Endothelial cell of umbilical vein (primary cell): ENCODE measurements around the gene UBAC1. TPM values are rescaled to one million over a fixed set of nuclear protein-coding genes. Genes with fewer than 3 reads are reported as not detected.

ENCODE experiments used
- BruUV-seq: library from RNA; stranded (reverse); fragments of 400-500 nt; replicated peaks from 2 replicates; lab custom pipeline; 2021; lab: Mats Ljungman, UMichigan
- CTCF ChIA-PET: fragments of 300-600, 350-600 bp; sonication (Branson Sonifier 250); formaldehyde crosslinking; loops from one replicate; lab custom pipeline; 2021; ENCODE audit warnings: antibody characterized with exemption, inconsistent platforms; lab: Charles Lee
- POLR2A ChIA-PET: fragments of 300-600, 350-600 bp; sonication (Branson Sonifier 250); formaldehyde crosslinking; loops from one replicate; lab custom pipeline; 2021; ENCODE audit warnings: antibody characterized with exemption, inconsistent platforms; lab: Charles Lee
- DNase-seq: peaks from one replicate; pipeline ENCODE4 v3.0.0-alpha.2; 2011; ENCODE audit warnings: low read depth, low spot score
- FAIRE-seq: peaks from 2 replicates; lab custom pipeline; 2011; peaks lifted over from hg19 to GRCh38; lab: Jason Lieb, UNC
- H2AFZ ChIP-seq: 2 replicates; pipeline ENCODE4 v1.6.0; 2012; ENCODE audit warnings: low read depth, low read length, control low read depth, inconsistent platforms
- H3K27ac ChIP-seq: 2 replicates; pipeline ENCODE4 v1.5.1; 2011; ENCODE audit warnings: low read depth, mild to moderate bottlenecking, control low read depth, low read length, moderate library complexity; ENCODE audit not compliant: insufficient read depth
- H3K27me3 ChIP-seq, 2 experiments: 2 replicates each; pipeline versions ENCODE4 v1.6.0 to v1.6.1; 2011; ENCODE audit warnings: low read length in 2 of 2, mixed read lengths in 1 of 2; ENCODE audit not compliant: control insufficient read depth in 2 of 2, insufficient read depth in 2 of 2
- H3K36me3 ChIP-seq, 2 experiments: 2 replicates in 1 of 2; 3 replicates in 1 of 2; pipeline ENCODE4 v1.5.1; 2011; ENCODE audit warnings: low read length in 2 of 2, mild to moderate bottlenecking in 1 of 2, moderate library complexity in 1 of 2; ENCODE audit not compliant: control insufficient read depth in 2 of 2, insufficient read depth in 2 of 2; ENCODE audit errors: extremely low read depth in 1 of 2
- H3K4me1 ChIP-seq: 3 replicates; pipeline ENCODE4 v1.5.1; 2011; ENCODE audit warnings: mild to moderate bottlenecking, low read length; ENCODE audit not compliant: control insufficient read depth, insufficient read depth; ENCODE audit errors: extremely low read depth
- H3K4me2 ChIP-seq: 2 replicates; pipeline ENCODE4 v1.6.1; 2011; ENCODE audit warnings: low read length, control low read depth, mixed read lengths; ENCODE audit not compliant: insufficient read depth
- H3K4me3 ChIP-seq, 3 experiments: fragments of 200-600 bp in 1 of 3; sonication (generic), shearing (Covaris generic) in 1 of 3; replicated peaks in 1 of 3; 2 replicates each; pipeline ENCODE4 v1.5.1; 2011 to 2016; ENCODE audit warnings: control low read depth in 3 of 3, low read length in 3 of 3, mild to moderate bottlenecking in 2 of 3, inconsistent platforms in 1 of 3, low read depth in 1 of 3, moderate library complexity in 1 of 3; ENCODE audit not compliant: insufficient read depth in 1 of 3
- H3K79me2 ChIP-seq: 2 replicates; pipeline ENCODE4 v1.6.0; 2012; ENCODE audit warnings: low read length, inconsistent platforms; ENCODE audit not compliant: control insufficient read depth, insufficient read depth
- H3K9ac ChIP-seq: replicated peaks from 2 replicates; pipeline ENCODE3; 2011; ENCODE audit warnings: low read length, control low read depth; ENCODE audit not compliant: insufficient read depth; ENCODE audit errors: extremely low read depth
- H3K9me1 ChIP-seq: replicated peaks from 3 replicates; pipeline ENCODE4 v1.6.0; 2011; ENCODE audit warnings: mild to moderate bottlenecking, low read length; ENCODE audit not compliant: control insufficient read depth, insufficient read depth; ENCODE audit errors: extremely low read depth
- H3K9me3 ChIP-seq: replicated peaks from 2 replicates; pipeline ENCODE4 v1.5.1; 2012; ENCODE audit warnings: low read length, inconsistent platforms; ENCODE audit not compliant: control insufficient read depth, insufficient read depth
- H4K20me1 ChIP-seq: replicated peaks from 2 replicates; pipeline ENCODE3; 2011; ENCODE audit warnings: mild to moderate bottlenecking, low read length; ENCODE audit not compliant: control insufficient read depth, insufficient read depth; ENCODE audit errors: extremely low read depth
- CTCF ChIP-seq, 2 donors: IDR thresholded peaks; 1 replicate in 1 of 2; 2 replicates in 1 of 2; pipeline ENCODE4 v1.5.1; 2011; ENCODE audit warnings: low read length in 2 of 2, mild to moderate bottlenecking in 2 of 2, moderate library complexity in 2 of 2, control low read depth in 1 of 2, inconsistent platforms in 1 of 2, low read depth in 1 of 2; ENCODE audit not compliant: insufficient read depth in 1 of 2; ENCODE audit errors: extremely low read depth in 1 of 2
- EZH2 ChIP-seq: IDR thresholded peaks from 2 replicates; pipeline ENCODE4 v1.6.1; 2012; ENCODE audit warnings: borderline replicate concordance, low read depth, mild to moderate bottlenecking, moderate library complexity, low read length, inconsistent platforms; ENCODE audit not compliant: severe bottlenecking
- FOS ChIP-seq: IDR thresholded peaks from 2 replicates; pipeline ENCODE4 v1.6.1; 2011; ENCODE audit warnings: mild to moderate bottlenecking, low read length, moderate library complexity, borderline replicate concordance; ENCODE audit not compliant: insufficient read depth
- GATA2 ChIP-seq: IDR thresholded peaks from 2 replicates; pipeline ENCODE4 v1.7.0; 2011; ENCODE audit warnings: low read depth, mild to moderate bottlenecking, moderate library complexity, mixed read lengths, low read length; ENCODE audit not compliant: insufficient read length, insufficient read depth
- JUN ChIP-seq: IDR thresholded peaks from 2 replicates; pipeline ENCODE4 v1.6.1; 2011; ENCODE audit warnings: borderline replicate concordance, low read depth; ENCODE audit not compliant: insufficient read length, insufficient read depth
- MYC ChIP-seq: IDR thresholded peaks from one replicate; pipeline ENCODE4 v1.6.1; 2011; ENCODE audit warnings: mild to moderate bottlenecking, low read depth, low read length
- POLR2A ChIP-seq: IDR thresholded peaks from 2 replicates; pipeline ENCODE4 v1.6.1; 2012; ENCODE audit warnings: low read depth, mild to moderate bottlenecking, control low read depth, low read length
- POLR2AphosphoS5 ChIP-seq: IDR thresholded peaks from 2 replicates; pipeline ENCODE4 v1.6.1; 2012; ENCODE audit warnings: low read depth, mild to moderate bottlenecking, control low read depth, low read length, moderate library complexity; ENCODE audit not compliant: insufficient read depth
- dilution Hi-C: fragments of 300-500 bp; cut with MboI; formaldehyde crosslinking; loops from one replicate; pipeline ENCODE4 v1.15.0; 2019; ENCODE audit warnings: low sequenced_read_pairs; ENCODE audit not compliant: extremely low pct_ligation_motif_present
- intact Hi-C: fragments of 100-400 bp; cut with micrococcal nuclease; formaldehyde crosslinking; loops from one replicate; pipeline ENCODE4 v1.10.0; 2022
- polyA plus RNA-seq, 4 experiments: library from polyadenylated mRNA; depleted of rRNA in 3 of 4; stranded (reverse) in 3 of 4; unstranded in 1 of 4; fragments of >200 nt; gene quantifications; 2 replicates each; pipeline versions ENCODE4 v1.2.1 to v1.2.3, GENCODE V29; 2011 to 2012; ENCODE audit warnings: missing spikeins in 1 of 4
- total RNA-seq: library from RNA; stranded (reverse); gene quantifications from 2 replicates; pipeline ENCODE4 v1.2.3, GENCODE V29; 2021
- TF ChIP-seq, protein P1 (sequence below): IDR thresholded peaks from 2 replicates; pipeline ENCODE4 v1.6.1; 2011; ENCODE audit not compliant: insufficient read depth, insufficient read length

UBAC1 gene
- total and polyA plus RNA-seq, 2 donors (not counting 3 experiments of a cell fraction or from before 2014, with no cell fraction given): 39.5 to 56.7 TPM

DNA sequence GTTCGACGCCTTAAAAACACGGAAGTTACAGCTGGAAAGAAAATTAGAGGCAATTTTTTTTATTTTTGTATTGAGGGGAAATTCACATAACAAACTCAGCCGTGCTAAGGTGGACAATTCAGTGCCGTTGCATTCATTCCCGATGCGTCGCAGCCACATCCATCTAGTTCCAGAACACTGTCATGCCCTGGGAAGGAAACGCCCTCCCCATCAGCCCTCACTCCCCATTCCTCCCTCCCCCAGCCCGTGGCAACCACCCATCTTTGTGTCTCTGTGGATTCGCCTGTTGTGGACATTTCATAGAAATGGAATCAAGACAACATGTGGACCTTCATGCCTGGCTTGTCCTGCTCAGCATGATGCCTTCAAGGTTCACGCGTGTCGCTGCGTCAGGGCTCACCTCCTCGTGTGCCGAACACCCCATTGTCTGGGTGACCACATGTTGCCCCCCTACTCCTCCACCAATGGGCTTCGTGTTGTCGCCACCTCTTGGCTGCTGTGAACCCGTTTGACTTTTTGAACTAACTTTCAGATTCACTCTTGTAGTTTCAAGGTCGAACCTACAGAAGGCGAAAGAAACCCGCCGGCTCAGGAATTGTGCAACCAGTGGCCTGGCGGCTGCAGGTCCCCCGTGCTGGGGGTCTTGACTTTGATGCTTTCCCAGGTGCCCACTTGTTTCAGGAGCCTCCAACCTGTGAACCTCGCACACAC lies 36.4 kb downstream of the UBAC1 start:
- POLR2A ChIA-PET: no interaction called here
- dilution Hi-C loops: no loop called here
- BruUV-seq: no TSS peak
- FAIRE-seq (no peak), DNase-seq (no peak)
- peaks cover 7% of the 10 kb centered on the region for H3K4me1 ChIP-seq
- H3K36me3 ChIP-seq: no peaks in the 10 kb centered on the region
- H3K79me2 ChIP-seq: no peaks in the 10 kb centered on the region
- TF ChIP-seq CTCF (IDR thresholded peaks at IDR 0.05; ENCODE audit: extremely low read depth in 1 of 2, insufficient read depth in 1 of 2, low read depth in 1 of 2, low read length in 2 of 2) (no peak), JUN (no peak), POLR2A (no peak), GATA2 (no peak), FOS (no peak), MYC (no peak), EZH2 (no peak), POLR2AphosphoS5 (no peak)
- TF ChIP-seq, protein P1, sequence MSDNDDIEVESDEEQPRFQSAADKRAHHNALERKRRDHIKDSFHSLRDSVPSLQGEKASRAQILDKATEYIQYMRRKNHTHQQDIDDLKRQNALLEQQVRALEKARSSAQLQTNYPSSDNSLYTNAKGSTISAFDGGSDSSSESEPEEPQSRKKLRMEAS: no peak
- no peak overlapping the region for H3K9ac ChIP-seq
- no peak overlapping the region for H3K4me3 ChIP-seq
- H3K9me1 ChIP-seq: no peaks in the 10 kb centered on the region
- no peaks in the 10 kb centered on the region for H3K9me3 ChIP-seq
- intact Hi-C loops: loop anchor here (10.0 kb wide), 1 partner anchor 320 kb away; no protein-coding TSS in a partner anchor
- CTCF ChIA-PET: no interaction called here
- no peaks in the 10 kb centered on the region for H3K27me3 ChIP-seq
- no peaks in the 10 kb centered on the region for H4K20me1 ChIP-seq
- H3K4me2 ChIP-seq: no peak overlapping the region
- no peak overlapping the region for H2AFZ ChIP-seq
- H3K27ac ChIP-seq: no peak overlapping the region
